GM12864 (cell line): Measurements from ENCODE around the gene ZNF101.

ENCODE experiments used
- DNase-seq: peaks from one replicate; pipeline ENCODE4 v3.0.0-alpha.2; 2011; ENCODE audit warnings: low read depth
- H3K4me3 ChIP-seq: 2 replicates; pipeline ENCODE4 v1.5.1; 2011; ENCODE audit warnings: mild to moderate bottlenecking, low read depth, low read length, control low read depth
- TF ChIP-seq, protein P1 (sequence below): IDR thresholded peaks from 2 replicates; pipeline ENCODE4 v1.5.1; 2011; ENCODE audit warnings: low read depth, mild to moderate bottlenecking, moderate library complexity, low read length, control low read depth, inconsistent platforms; ENCODE audit errors: missing control alignments

The ZNF101 gene

DNA sequence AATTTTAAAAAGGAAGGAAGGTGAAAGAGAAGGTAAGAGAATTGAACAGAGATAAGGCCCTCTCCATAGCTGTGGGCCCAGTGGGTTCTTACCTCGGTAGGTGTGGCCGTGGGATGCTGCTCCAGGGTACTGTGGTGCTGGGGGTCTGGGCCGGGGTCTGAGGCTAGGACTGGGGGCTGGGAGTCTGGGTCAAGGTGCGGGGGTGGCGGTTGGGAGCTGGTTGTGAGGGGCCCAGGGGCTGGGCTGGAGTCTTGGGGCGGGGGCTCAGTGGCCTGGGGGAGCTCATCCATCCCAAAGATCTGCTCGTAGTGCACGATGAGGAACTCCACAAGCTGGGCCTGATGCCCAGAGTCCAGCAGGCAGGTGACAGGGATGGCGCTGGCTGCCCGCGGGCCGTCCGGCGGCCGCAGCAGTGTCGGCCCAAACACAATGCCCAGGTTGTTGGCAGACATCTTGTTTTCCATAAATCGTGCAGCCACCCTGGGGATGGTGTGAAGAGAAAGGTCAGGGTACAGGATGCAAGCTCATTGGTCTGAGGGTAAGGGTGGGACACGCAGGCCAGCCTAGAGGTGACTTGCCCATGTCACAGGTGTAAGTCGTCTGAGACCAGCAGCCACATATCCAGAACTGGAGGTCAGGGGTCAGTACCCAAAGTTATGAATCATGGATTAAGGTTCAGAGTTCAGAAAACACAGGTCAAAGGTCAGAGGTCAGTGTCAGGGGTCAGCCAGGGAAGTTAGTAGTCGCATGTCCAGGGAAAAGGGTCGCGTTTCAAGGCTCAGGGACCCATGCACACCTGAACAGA, 34.7 kb upstream of the ZNF101 start:
- H3K4me3 ChIP-seq: no peak overlapping the region
- TF ChIP-seq, protein P1, sequence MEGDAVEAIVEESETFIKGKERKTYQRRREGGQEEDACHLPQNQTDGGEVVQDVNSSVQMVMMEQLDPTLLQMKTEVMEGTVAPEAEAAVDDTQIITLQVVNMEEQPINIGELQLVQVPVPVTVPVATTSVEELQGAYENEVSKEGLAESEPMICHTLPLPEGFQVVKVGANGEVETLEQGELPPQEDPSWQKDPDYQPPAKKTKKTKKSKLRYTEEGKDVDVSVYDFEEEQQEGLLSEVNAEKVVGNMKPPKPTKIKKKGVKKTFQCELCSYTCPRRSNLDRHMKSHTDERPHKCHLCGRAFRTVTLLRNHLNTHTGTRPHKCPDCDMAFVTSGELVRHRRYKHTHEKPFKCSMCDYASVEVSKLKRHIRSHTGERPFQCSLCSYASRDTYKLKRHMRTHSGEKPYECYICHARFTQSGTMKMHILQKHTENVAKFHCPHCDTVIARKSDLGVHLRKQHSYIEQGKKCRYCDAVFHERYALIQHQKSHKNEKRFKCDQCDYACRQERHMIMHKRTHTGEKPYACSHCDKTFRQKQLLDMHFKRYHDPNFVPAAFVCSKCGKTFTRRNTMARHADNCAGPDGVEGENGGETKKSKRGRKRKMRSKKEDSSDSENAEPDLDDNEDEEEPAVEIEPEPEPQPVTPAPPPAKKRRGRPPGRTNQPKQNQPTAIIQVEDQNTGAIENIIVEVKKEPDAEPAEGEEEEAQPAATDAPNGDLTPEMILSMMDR: no peak
- no peak for DNase-seq

DNA sequence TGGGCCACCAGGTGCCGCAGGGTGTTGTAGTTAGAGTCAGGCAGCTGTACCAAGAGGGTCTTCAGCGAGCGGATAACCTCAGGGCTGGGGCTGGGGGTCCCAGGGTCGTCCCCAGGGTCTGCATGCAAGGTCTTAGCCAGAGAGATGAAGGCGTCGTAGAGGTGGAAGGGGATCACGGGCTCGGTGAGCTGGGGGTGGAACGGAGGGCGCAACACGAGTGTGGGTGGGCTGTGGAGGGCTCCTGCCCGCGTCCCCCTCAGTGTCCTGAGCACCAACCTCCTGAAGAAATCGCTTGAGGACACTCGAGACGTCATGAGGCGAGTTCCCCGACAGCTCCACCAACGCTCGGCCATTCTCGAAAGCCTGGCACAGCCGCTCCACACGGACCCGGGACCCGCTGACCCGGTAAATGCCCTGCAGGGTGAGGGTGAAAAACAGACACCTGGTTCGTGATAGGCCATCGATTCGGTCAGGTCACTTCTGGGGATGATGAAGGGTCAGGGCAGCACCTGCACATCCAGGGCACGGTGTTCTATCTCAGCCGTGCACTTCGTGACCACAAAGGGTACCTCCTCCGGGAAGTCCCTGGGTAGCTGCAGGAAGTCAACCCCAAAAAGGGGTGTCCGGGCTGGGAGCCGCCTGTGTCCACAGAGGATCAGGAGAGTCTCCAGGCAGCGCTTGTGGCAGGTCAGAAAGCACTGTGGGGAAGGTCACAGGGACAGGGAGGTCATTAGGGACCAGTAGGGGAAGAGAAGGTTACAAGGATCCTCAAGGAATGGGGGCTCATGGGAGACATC, 33.9 kb upstream of the ZNF101 start:
- no peak overlapping the region for H3K4me3 ChIP-seq
- TF ChIP-seq, protein P1: no peak
- no peak for DNase-seq

DNA sequence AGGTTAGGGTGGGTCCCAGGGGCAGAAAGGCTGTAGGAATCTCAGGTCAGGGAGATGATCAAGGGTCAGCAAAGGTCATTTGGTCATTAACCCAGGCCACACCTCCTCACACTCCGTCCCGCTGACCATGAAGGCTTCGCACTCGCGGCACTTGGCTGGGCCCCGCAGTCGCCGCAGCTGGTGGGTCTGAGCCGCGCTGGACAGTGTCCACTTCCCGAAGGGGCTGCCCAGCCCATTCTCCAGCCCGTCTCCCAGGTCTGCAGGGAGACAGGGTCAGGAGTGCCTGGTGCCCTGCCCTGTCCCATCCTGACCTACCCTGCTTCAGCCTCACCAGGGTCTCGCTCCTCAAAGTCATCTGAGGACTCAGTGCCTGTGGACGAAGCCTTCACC, 33.3 kb upstream of the ZNF101 start:
- H3K4me3 ChIP-seq: no peak overlapping the region
- DNase-seq: no peak
- TF ChIP-seq, protein P1: no peak

GRCh38 chr19:19636573-19637185, 32.0 kb upstream of the ZNF101 start:
- TF ChIP-seq, protein P1: no peak
- DNase-seq: no peak
- no peak overlapping the region for H3K4me3 ChIP-seq

DNA sequence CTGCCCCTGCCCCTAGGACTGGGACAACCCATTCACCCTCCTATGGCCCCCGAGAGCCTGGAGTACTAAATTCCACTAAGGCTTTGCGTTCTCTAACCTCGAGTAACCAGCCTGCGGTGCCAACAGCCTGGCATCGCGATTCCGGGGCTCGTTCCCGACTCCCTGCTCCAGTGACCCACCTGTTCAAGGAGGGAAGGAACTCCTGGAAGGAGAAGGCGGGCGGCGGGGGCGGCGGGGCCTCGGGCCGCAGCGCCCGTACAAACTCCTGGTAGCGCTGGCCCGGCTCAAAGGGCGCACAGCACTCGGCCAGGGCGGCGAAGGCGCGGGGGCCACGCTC, 31.5 kb upstream of the ZNF101 start:
- no peak overlapping the region for H3K4me3 ChIP-seq
- TF ChIP-seq, protein P1: no peak
- no peak for DNase-seq

GRCh38 chr19:19637523-19638251, 31.0 kb upstream of the ZNF101 start:
- DNase-seq: no peak
- TF ChIP-seq, protein P1: no peak
- no peak overlapping the region for H3K4me3 ChIP-seq
